SK-N-DZ (cell line): ENCODE results near the gene PIK3R2.
A peak's percentile ranks its signal among the peaks of the same experiment; 100 is the strongest.
"Not testable (repeated sequence)": the region's sequence is repeated elsewhere in the genome, so short reads cannot be mapped to it uniquely, and the experiment has no call there.

Experiments used
- DNase-seq: peaks from one replicate; pipeline ENCODE4 v3.0.0-alpha.2; 2015; ENCODE audit warnings: low spot score
- small RNA-seq, 2 experiments: library from RNA; depleted of rRNA; stranded (forward); fragments of <200 nt; gene quantifications; one replicate each; pipeline ENCODE3, GENCODE V24; 2014

The PIK3R2 gene

GRCh38 chr19:18202397-18202777 is 49.4 kb downstream of the PIK3R2 start:
- DNase-seq, result no peak

GRCh38 chr19:18202778-18203407 is 49.9 kb downstream of the PIK3R2 start:
- peak; percentile 52 for DNase-seq

- DNase-seq, result no peak
Observed at GRCh38 chr19:18203408-18203862, 50.5 kb downstream of the PIK3R2 start.

- DNase-seq, result peak; percentile 100
Observed at GRCh38 chr19:18203863-18204393, 51.0 kb downstream of the PIK3R2 start, which contains the start of gene RAB3A. TSS of gene RAB3A (minus strand) at chr19:18204042. CDS start at chr19:18202740, 1,302 bp downstream.

GRCh38 chr19:18204394-18205199 is 51.6 kb downstream of the PIK3R2 start:
- DNase-seq, result no peak

GRCh38 chr19:18205200-18205892 is 52.4 kb downstream of the PIK3R2 start:
- no peak for DNase-seq

- no peak for DNase-seq
Observed at GRCh38 chr19:18206018-18206417, 53.1 kb downstream of the PIK3R2 start.

GRCh38 chr19:18208098-18208951 is 55.4 kb downstream of the PIK3R2 start:
- DNase-seq, result no peak

GRCh38 chr19:18209912-18210311 is 56.9 kb downstream of the PIK3R2 start:
- DNase-seq, result not testable (repeated sequence)

GRCh38 chr19:18211683-18212082 is 58.7 kb downstream of the PIK3R2 start:
- no peak for DNase-seq

GRCh38 chr19:18214779-18215433 is 61.9 kb downstream of the PIK3R2 start:
- DNase-seq, result no peak

- no peak for DNase-seq
Observed at GRCh38 chr19:18216789-18217188, 63.8 kb downstream of the PIK3R2 start.

- no peak for DNase-seq
Observed at GRCh38 chr19:18218159-18218558, 65.2 kb downstream of the PIK3R2 start.

- no peak for DNase-seq
Observed at GRCh38 chr19:18218600-18218999, 65.6 kb downstream of the PIK3R2 start.

Small RNA genes lying within 50 kb of the gene (small RNA-seq; reads per million reads assigned to genes)
- 0 to 0.03 reads per million in 2 experiments for gene IFI30
